SKM-1 (cell line): ENCODE data around the gene TWIST2.

Experiments used
- DNase-seq: peaks from one replicate; lab custom pipeline; 2025; ENCODE audit not compliant: unreplicated experiment; lab: John Stamatoyannopoulos, UW

TWIST2 gene

GRCh38 chr2:238888781-238889180 lies 40.9 kb downstream of the TWIST2 start:
- no peak for DNase-seq

DNA sequence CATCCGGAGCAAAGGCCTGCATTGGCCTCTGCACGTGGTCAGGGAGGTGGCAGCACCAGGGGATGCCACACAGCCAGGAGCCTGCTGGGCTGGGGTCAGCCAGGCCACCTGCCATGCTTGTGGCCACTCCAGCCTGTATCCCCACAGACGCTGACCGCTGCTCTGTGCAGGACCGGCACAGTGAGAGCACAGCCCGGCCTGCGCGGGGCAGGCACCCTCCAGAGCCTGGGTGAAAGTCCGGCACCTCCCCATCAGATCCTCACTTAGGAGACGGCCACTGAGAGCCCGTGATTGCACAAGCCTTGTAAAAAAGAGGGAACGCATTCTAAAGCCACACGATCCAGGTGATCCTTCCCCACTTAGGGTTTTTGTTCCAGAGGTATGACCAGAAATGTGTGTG lies 42.2 kb downstream of the TWIST2 start:
- DNase-seq: no peak

GRCh38 chr2:238890618-238891456 lies 43.0 kb downstream of the TWIST2 start:
- no peak for DNase-seq

DNA sequence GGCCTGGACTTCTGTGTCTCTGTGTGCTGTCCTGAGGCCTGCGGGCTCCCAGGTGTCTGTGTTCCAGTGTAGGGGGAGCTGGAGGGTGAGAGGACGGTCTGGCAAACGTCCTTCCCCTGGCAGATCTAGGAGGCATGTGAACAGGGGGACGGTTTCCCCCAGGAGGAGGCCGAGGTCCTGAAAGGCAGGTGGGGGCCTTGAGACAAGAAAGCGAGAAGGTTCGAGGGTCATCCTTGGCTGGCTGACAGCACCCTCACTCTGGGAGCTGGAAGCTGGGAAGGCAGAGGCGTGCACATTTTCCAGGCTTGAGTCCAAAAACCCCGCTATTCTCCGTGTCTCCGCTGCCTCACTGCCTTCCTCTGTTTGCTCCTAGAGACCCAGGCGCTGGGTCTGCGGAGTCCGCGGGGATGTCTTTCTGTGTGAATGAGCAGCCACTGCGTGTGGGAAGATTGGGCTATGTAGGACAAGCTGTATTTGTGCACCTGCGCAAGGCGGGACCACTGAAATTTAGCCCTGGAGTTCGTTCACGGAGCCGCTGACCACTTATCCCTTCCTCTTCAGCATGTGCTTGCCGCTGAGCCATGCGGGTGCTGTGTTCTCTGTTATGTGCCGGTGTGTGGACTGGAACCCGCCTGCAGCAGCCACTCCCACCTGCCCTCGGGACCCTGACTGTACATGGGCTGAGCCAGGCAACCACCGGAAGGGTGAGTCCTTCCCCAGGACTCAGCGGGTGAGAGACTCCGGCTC lies 43.7 kb downstream of the TWIST2 start:
- no peak for DNase-seq

GRCh38 chr2:238892204-238892500 lies 44.3 kb downstream of the TWIST2 start:
- no peak for DNase-seq

GRCh38 chr2:238892796-238893195 lies 44.9 kb downstream of the TWIST2 start:
- no peak for DNase-seq

GRCh38 chr2:238893349-238894000 lies 45.6 kb downstream of the TWIST2 start:
- no peak for DNase-seq

DNA sequence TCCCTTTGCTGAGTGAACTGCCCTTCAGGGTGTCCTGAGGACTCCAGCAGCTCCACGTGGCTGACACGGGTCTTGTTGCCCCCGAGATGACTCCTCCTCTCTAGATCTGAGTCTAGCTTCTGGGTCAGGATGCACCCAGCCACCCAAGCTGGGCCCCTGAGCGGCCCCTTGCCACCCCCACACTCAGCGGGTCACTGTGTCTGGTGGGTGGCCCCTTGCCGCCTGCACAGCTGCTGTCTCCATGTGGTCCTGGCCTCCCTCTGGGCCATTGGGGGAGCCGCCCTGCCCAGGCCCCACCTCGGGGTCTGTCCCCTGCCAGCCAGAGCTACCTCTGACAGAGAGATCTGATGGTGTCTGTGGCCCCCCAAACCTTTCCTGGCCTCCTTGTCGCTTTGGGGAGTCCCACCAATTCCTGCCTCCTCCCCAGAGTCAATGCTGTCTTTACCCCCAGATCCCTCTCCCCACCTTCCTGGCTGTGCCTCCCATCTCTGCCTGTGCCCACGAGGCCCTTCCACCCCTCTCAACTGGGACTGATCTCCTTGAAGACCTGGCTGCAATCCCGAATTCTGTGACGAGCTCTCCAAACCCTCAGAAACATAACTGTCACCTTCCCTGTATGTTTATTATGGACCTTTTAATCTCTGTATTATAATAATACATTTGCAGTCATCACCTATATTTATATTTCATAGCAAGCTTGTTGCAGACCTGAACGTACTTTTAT lies 46.5 kb downstream of the TWIST2 start:
- DNase-seq: no peak

DNA sequence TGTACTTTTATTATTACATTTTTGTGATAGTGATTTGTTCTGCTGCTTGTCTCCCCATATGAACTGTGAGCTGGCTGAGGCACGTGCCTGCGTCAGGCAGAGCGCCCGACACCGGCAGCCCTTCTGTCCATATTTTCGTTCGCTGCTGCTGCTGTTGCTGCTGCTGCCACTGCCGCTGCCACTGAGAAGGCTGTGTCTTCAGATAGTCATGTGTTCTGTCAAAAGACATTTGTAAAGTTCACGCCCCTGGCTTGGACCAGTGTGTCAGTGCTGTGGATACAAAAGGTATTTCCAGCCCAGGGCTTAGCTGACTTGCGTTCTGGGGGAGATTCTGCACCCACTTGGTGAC lies 47.0 kb downstream of the TWIST2 start:
- DNase-seq: no peak

- DNase-seq: no peak
These were observed 47.5 kb downstream of the TWIST2 start for GRCh38 chr2:238895361-238895882.

GRCh38 chr2:238895891-238896600 lies 48.2 kb downstream of the TWIST2 start:
- no peak for DNase-seq

DNA sequence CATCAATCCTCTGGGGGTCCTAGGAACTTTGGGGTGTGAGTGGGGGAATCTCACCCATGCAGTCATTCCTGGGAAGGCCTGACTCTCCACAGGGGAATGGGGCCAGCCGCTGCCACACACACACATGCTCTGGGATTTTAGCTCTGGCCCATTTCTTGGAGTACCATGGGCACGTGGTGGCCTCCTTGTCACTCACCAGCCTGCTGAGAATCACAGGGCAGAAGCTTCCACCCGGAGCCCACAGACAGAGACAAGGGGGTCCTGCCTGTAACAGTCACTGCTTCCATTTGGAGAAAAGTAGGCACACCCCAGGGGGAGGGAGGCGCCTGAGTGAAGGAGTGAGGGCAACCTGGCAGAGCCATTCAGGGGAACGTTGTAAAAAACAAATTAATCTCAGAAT lies 48.8 kb downstream of the TWIST2 start:
- DNase-seq: no peak

DNA sequence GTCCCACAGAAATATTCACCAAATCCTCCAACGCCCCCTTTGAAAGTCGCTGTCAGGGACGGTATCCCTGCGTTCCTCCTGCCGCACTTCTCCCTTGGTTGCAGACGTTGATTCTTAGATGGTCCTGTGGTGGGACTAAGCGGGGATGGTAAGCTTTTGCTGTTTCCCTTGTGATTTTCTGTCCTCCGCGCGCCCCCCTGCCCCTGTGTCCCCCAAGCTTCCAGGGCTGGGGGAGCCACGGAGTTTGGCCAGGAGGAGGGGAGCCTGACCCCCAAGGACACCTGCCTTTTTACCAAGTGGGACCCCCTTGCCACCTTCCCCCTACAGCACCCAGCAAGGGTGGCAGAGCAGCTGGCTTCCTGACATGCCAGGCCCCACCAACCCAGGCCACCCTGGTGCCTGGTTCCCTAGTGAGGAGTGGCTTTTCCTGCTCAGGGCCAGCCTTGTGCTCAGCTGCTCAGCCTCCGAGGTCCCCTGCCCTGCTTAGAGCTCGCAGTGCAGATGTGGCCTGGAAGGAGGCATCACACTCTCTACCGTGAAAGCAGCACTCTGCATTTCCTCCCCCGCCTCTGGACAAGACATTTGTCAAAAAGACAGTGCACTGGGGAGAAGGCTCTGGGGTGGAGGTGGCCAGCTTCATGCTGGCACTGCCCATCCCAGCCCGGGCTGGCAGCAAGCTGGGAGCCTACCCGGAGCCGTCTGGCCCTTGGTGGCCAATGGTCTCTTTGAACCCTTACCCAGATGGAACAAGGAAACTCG lies 49.4 kb downstream of the TWIST2 start:
- DNase-seq: no peak

DNA sequence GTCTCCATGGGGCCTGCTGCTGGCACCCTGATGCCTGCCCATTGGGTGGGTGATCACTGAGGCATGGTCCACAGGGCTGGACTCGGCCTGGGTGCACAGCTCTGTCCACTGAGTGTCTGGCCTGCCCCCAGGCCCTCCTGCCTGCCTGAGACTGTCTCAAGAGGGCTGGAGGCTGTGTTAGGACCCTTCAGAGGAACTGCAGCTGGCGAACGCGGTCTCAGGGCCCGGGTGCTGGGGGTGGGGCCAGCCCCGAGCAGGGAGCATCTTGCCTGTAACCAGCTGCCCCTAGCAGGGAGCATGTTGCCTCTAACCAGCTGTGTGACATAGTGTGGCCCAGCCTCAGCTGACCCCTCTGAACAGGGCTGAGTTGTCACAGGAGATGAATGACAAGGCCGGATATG lies 50.0 kb downstream of the TWIST2 start:
- no peak for DNase-seq

DNA sequence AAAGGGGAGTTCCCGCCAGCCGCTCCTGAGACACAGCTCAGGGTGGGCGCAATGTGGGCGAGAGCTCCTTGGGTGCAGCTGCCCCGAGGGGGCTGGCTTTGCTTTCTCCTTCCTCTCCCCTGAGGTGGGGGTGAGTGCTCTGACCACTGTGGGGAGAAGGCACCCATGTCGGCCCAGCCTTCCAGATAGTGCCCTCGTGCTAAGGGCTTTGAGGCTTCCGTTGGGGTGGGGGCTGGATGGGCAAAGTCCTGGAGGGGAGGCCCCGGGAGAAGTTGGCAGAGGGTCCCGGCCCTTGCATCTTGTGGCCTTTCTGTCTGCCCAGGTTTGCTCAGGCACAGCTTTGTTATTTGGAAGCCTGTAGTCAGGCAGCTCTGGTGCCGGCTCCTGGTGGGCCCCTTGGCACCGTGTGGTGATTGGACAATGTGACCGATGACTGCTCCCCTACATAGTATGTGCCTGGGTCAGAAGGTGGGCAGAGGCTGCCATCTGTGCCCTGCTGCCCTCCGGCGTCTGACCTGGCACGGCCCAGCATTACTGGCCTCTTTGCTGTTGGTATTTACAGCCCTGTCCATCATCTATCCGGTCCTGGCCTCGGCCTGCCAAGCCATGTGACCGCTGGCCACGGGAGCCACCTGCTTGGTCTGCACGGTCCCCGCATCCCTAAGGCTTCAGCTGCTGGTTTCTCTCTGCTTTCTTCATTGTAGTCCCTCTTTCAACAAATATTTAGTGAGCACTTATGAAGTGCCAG lies 50.8 kb downstream of the TWIST2 start:
- no peak for DNase-seq

GRCh38 chr2:238899386-238899785 lies 51.5 kb downstream of the TWIST2 start:
- DNase-seq: no peak

GRCh38 chr2:238900511-238900910 lies 52.6 kb downstream of the TWIST2 start:
- no peak for DNase-seq

- no peak for DNase-seq
These were observed 53.7 kb downstream of the TWIST2 start for GRCh38 chr2:238901461-238902057.

DNA sequence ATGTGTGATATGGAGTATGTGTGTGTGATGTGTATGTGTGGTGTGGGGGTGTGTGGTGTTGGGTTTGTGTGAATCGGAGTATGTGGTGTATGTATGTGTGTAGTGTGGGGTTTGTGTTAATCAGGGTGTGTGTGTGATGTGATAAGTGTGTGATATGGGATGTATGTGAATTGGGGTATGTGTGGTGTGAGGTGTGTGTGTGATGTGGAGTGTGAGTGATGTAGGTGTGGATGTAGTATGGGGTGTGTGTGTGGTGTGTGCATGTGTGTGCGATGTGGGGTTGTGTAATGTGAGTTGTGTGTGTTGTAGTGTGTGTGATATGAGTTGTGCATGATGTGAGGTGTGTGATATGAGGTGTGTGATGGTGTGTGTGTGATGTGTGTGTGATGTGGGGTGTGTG lies 54.4 kb downstream of the TWIST2 start:
- no peak for DNase-seq
